Measurements from ENCODE around the gene WDR27. TPM values are rescaled to one million over a fixed set of nuclear protein-coding genes. Genes with fewer than 3 reads are reported as not detected.

The WDR27 gene
- polyA plus RNA-seq, 1 donor from 2014 or later: 35.8 TPM

DNA sequence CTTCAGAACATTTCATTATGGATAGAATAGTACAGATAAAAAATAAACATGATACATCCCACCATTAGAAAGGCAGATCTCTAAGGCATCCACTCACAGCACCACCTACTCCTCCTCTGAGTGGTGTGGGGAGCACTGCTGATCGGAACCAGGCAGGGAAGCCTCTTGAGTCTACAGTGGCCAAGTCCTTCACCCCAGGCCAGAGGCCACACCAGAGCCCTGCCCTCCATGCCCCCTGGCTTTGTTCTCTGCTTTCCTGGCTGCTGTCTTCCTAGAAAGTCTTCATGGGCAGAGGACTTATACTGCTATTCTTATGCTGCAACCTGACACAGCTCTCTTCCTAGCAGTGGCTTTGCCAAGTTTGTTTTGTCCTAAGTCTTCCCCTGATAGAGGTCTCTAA is 246.4 kb downstream of the WDR27 start:
- no peak for TF ChIP-seq EP300 (conservative IDR thresholded peaks at IDR 0.05; ENCODE audit: poor library complexity, severe bottlenecking)
- TF ChIP-seq RAD21 (conservative IDR thresholded peaks at IDR 0.05): no peak
- TF ChIP-seq MXI1 (conservative IDR thresholded peaks at IDR 0.05; ENCODE audit: poor library complexity, severe bottlenecking): no peak
- no peak for TF ChIP-seq REST (IDR thresholded peaks at IDR 0.05; ENCODE audit: borderline replicate concordance)
- TF ChIP-seq POLR2AphosphoS5 (IDR thresholded peaks at IDR 0.05): no peak
- TF ChIP-seq, protein P1, sequence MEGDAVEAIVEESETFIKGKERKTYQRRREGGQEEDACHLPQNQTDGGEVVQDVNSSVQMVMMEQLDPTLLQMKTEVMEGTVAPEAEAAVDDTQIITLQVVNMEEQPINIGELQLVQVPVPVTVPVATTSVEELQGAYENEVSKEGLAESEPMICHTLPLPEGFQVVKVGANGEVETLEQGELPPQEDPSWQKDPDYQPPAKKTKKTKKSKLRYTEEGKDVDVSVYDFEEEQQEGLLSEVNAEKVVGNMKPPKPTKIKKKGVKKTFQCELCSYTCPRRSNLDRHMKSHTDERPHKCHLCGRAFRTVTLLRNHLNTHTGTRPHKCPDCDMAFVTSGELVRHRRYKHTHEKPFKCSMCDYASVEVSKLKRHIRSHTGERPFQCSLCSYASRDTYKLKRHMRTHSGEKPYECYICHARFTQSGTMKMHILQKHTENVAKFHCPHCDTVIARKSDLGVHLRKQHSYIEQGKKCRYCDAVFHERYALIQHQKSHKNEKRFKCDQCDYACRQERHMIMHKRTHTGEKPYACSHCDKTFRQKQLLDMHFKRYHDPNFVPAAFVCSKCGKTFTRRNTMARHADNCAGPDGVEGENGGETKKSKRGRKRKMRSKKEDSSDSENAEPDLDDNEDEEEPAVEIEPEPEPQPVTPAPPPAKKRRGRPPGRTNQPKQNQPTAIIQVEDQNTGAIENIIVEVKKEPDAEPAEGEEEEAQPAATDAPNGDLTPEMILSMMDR (IDR thresholded peaks at IDR 0.05; ENCODE audit: poor library complexity, severe bottlenecking): no peak
- TF ChIP-seq EZH2 (IDR thresholded peaks at IDR 0.05; ENCODE audit: borderline replicate concordance, insufficient read depth, low read length, poor library complexity, severe bottlenecking): no peak
- TF ChIP-seq SMC3 (conservative IDR thresholded peaks at IDR 0.05; ENCODE audit: poor library complexity): no peak
- TF ChIP-seq TAF1 (IDR thresholded peaks at IDR 0.05; ENCODE audit: low read depth): no peak
- Histone ChIP-seq H3K79me2 (replicated peaks; ENCODE audit: insufficient read depth, low read length) (no peaks in the 10 kb centered on the region), H3K36me3 (ENCODE audit: insufficient read depth, low read length) (no peaks in the 10 kb centered on the region), H3K9me3 (ENCODE audit: low read length) (peaks cover 3% of the 10 kb centered on the region), H3K4me2 (ENCODE audit: low read length) (no peak overlapping the region), H4K20me1 (ENCODE audit: insufficient read depth) (no peaks in the 10 kb centered on the region), H3K27me3 (ENCODE audit: insufficient read depth, low read depth, low read length) (no peaks in the 10 kb centered on the region), H3K27ac (ENCODE audit: low read length) (no peak overlapping the region), H3F3A (ENCODE audit: insufficient read depth, low read length, poor library complexity, severe bottlenecking) (no peaks in the 10 kb centered on the region), H3K4me3 (ENCODE audit: low read length) (no peak overlapping the region), H2AFZ (ENCODE audit: low read depth, low read length) (no peak overlapping the region), H3K9ac (ENCODE audit: low read length) (no peak overlapping the region), H3K9me2 (ENCODE audit: insufficient read depth, low read length) (no peaks in the 10 kb centered on the region)

DNA sequence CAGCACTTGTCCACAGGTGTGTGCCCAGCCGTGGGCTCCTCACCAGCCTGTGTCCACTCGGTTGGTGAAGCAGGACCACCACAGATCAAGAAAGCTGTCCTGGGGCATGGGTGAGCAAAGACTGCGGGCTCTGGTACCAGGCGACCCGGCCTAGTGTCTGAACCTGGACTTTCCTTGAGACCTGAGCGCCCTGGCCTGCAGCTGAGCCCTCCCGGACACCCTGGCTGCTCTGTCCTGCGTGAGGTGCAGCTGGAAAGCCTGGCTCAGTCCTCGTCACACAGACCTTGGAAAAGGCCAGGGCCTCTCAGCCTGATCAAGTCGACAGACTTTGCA is 247.0 kb downstream of the WDR27 start:
- Histone ChIP-seq H3K4me3 (ENCODE audit: low read length) (no peak overlapping the region), H3K9me3 (ENCODE audit: low read length) (peaks cover 3% of the 10 kb centered on the region), H3K9me2 (ENCODE audit: insufficient read depth, low read length) (no peaks in the 10 kb centered on the region), H3K79me2 (replicated peaks; ENCODE audit: insufficient read depth, low read length) (no peaks in the 10 kb centered on the region), H3F3A (ENCODE audit: insufficient read depth, low read length, poor library complexity, severe bottlenecking) (no peaks in the 10 kb centered on the region), H4K20me1 (ENCODE audit: insufficient read depth) (no peaks in the 10 kb centered on the region), H2AFZ (ENCODE audit: low read depth, low read length) (no peak overlapping the region), H3K27ac (ENCODE audit: low read length) (no peak overlapping the region), H3K4me2 (ENCODE audit: low read length) (no peak overlapping the region), H3K36me3 (ENCODE audit: insufficient read depth, low read length) (no peaks in the 10 kb centered on the region), H3K27me3 (ENCODE audit: insufficient read depth, low read depth, low read length) (no peaks in the 10 kb centered on the region), H3K9ac (ENCODE audit: low read length) (no peak overlapping the region)
- TF ChIP-seq REST (IDR thresholded peaks at IDR 0.05; ENCODE audit: borderline replicate concordance) (no peak), EZH2 (IDR thresholded peaks at IDR 0.05; ENCODE audit: borderline replicate concordance, insufficient read depth, low read length, poor library complexity, severe bottlenecking) (no peak), POLR2AphosphoS5 (IDR thresholded peaks at IDR 0.05) (no peak), MXI1 (conservative IDR thresholded peaks at IDR 0.05; ENCODE audit: poor library complexity, severe bottlenecking) (no peak), SMC3 (conservative IDR thresholded peaks at IDR 0.05; ENCODE audit: poor library complexity) (no peak), RAD21 (conservative IDR thresholded peaks at IDR 0.05) (no peak), TAF1 (IDR thresholded peaks at IDR 0.05; ENCODE audit: low read depth) (no peak), EP300 (conservative IDR thresholded peaks at IDR 0.05; ENCODE audit: poor library complexity, severe bottlenecking) (no peak)
- TF ChIP-seq, protein P1 (IDR thresholded peaks at IDR 0.05; ENCODE audit: poor library complexity, severe bottlenecking): no peak

Measured in neural cell (in vitro differentiated cells).